DOHH2 (cell line): ENCODE measurements around the gene RASGRP4.

Source experiments
- H3F3A ChIP-seq: fragments of 200-600 bp; sonication (generic), shearing (Covaris generic); 2 replicates; pipeline ENCODE4 v1.6.0; 2016; ENCODE audit warnings: antibody characterized with exemption, mild to moderate bottlenecking; ENCODE audit not compliant: control insufficient read depth, insufficient read depth
- H3K27ac ChIP-seq: fragments of 200-600 bp; sonication (generic); 2 replicates; pipeline ENCODE4 v1.5.1; 2014; ENCODE audit warnings: low read depth, mild to moderate bottlenecking, low read length, moderate library complexity
- H3K27me3 ChIP-seq: fragments of 200-600 bp; sonication (generic); 2 replicates; pipeline ENCODE4 v1.6.1; 2014; ENCODE audit warnings: mild to moderate bottlenecking, low read length, mixed read lengths; ENCODE audit not compliant: control insufficient read depth
- H3K36me3 ChIP-seq: fragments of 200-600 bp; sonication (generic); 2 replicates; pipeline ENCODE4 v1.6.1; 2014; ENCODE audit warnings: mild to moderate bottlenecking, low read length, moderate library complexity, mixed read lengths; ENCODE audit not compliant: control insufficient read depth
- H3K4me1 ChIP-seq: fragments of 200-600 bp; sonication (generic); 2 replicates; pipeline ENCODE4 v1.6.1; 2014; ENCODE audit warnings: mild to moderate bottlenecking, low read length, mixed read lengths; ENCODE audit not compliant: control insufficient read depth
- H3K4me2 ChIP-seq: fragments of 200-600 bp; sonication (generic); 2 replicates; pipeline ENCODE4 v1.6.0; 2014; ENCODE audit warnings: mild to moderate bottlenecking, low read length, moderate library complexity
- H3K4me3 ChIP-seq: fragments of 200-600 bp; sonication (generic); 2 replicates; pipeline ENCODE4 v1.5.1; 2014; ENCODE audit warnings: mild to moderate bottlenecking, low read length, mixed read lengths
- H3K79me2 ChIP-seq: fragments of 200-600 bp; sonication (generic); 2 replicates; pipeline ENCODE4 v1.6.1; 2014; ENCODE audit warnings: mild to moderate bottlenecking, low read length, mixed read lengths; ENCODE audit not compliant: control insufficient read depth
- H3K9me2 ChIP-seq: fragments of 200-600 bp; sonication (generic); replicated peaks from 2 replicates; pipeline ENCODE4 v1.6.1; 2014; ENCODE audit warnings: mild to moderate bottlenecking, low read length, mixed read lengths; ENCODE audit not compliant: control insufficient read depth
- H3K9me3 ChIP-seq: fragments of 200-600 bp; sonication (generic); 2 replicates; pipeline ENCODE4 v1.6.1; 2014; ENCODE audit warnings: antibody characterized with exemption, low read length, mixed read lengths; ENCODE audit not compliant: control insufficient read depth, insufficient read depth
- H4K20me1 ChIP-seq: fragments of 200-600 bp; sonication (generic); 2 replicates; pipeline ENCODE4 v1.6.0; 2014; ENCODE audit warnings: low read depth, mild to moderate bottlenecking, antibody characterized with exemption, low read length, moderate library complexity; ENCODE audit not compliant: control insufficient read depth, insufficient read depth
- EZH2phosphoT487 ChIP-seq: fragments of 200-600 bp; sonication (generic); IDR thresholded peaks from 2 replicates; pipeline ENCODE4 v1.6.1; 2017; ENCODE audit warnings: borderline replicate concordance, mild to moderate bottlenecking, antibody characterized with exemption, low read length, moderate library complexity, mixed read lengths
- TF ChIP-seq, protein P1 (sequence below): fragments of 200-600 bp; sonication (generic); IDR thresholded peaks from one replicate; pipeline ENCODE4 v1.5.1; 2014; ENCODE audit warnings: antibody characterized with exemption, mild to moderate bottlenecking, low read depth, low read length; ENCODE audit not compliant: poor library complexity, severe bottlenecking

Gene RASGRP4

GRCh38 chr19:38452430-38453366 lies 26.7 kb upstream of the RASGRP4 start:
- Histone ChIP-seq H3K4me1 (no peaks in the 10 kb centered on the region), H3K4me3 (no peak overlapping the region), H3K27me3 (no peaks in the 10 kb centered on the region), H3K27ac (no peak overlapping the region), H3K79me2 (no peaks in the 10 kb centered on the region), H3K36me3 (no peaks in the 10 kb centered on the region), H3K9me2 (no peaks in the 10 kb centered on the region), H3K9me3 (no peaks in the 10 kb centered on the region; the same call in 1 of the 2 replicates), H3F3A (no peaks in the 10 kb centered on the region), H3K4me2 (no peak overlapping the region), H4K20me1 (no peaks in the 10 kb centered on the region)
- TF ChIP-seq, protein P1, sequence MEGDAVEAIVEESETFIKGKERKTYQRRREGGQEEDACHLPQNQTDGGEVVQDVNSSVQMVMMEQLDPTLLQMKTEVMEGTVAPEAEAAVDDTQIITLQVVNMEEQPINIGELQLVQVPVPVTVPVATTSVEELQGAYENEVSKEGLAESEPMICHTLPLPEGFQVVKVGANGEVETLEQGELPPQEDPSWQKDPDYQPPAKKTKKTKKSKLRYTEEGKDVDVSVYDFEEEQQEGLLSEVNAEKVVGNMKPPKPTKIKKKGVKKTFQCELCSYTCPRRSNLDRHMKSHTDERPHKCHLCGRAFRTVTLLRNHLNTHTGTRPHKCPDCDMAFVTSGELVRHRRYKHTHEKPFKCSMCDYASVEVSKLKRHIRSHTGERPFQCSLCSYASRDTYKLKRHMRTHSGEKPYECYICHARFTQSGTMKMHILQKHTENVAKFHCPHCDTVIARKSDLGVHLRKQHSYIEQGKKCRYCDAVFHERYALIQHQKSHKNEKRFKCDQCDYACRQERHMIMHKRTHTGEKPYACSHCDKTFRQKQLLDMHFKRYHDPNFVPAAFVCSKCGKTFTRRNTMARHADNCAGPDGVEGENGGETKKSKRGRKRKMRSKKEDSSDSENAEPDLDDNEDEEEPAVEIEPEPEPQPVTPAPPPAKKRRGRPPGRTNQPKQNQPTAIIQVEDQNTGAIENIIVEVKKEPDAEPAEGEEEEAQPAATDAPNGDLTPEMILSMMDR, result no peak
- TF ChIP-seq EZH2phosphoT487, result no peak

DNA sequence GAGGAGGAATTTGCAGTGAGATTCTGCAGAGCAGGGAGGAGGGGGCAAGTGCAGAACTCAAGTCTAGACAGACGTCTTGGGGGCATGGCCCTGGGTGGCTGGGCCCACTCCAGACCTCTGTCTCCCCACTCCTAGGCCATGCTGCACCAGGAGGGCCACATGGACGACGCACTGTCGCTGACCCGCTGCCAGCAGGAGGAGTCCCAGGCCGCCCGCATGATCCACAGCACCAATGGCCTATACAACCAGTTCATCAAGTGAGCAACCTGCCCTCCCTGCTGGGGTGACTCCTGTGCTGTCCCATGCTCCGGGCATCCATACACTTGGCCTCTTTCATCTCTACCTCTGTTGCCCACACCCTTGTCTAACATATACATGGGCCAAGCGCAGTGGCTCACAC lies 25.6 kb upstream of the RASGRP4 start:
- Histone ChIP-seq H3K4me3 (no peak overlapping the region), H3K27me3 (no peaks in the 10 kb centered on the region), H4K20me1 (no peaks in the 10 kb centered on the region), H3K9me2 (no peaks in the 10 kb centered on the region), H3K27ac (no peak overlapping the region), H3K36me3 (no peaks in the 10 kb centered on the region), H3K4me2 (no peak overlapping the region), H3K79me2 (no peaks in the 10 kb centered on the region), H3F3A (no peaks in the 10 kb centered on the region), H3K9me3 (no peaks in the 10 kb centered on the region; the same call in 1 of the 2 replicates), H3K4me1 (no peaks in the 10 kb centered on the region)
- no peak for TF ChIP-seq EZH2phosphoT487
- TF ChIP-seq, protein P1, result no peak

- TF ChIP-seq, protein P1, result no peak
- TF ChIP-seq EZH2phosphoT487, result no peak
- Histone ChIP-seq H3K4me1 (no peaks in the 10 kb centered on the region), H3K36me3 (no peaks in the 10 kb centered on the region), H3K9me3 (no peaks in the 10 kb centered on the region; the same call in 1 of the 2 replicates), H3K27me3 (no peaks in the 10 kb centered on the region), H3F3A (no peaks in the 10 kb centered on the region), H3K27ac (no peak overlapping the region), H3K4me2 (no peak overlapping the region), H3K79me2 (no peaks in the 10 kb centered on the region), H3K9me2 (no peaks in the 10 kb centered on the region), H3K4me3 (no peak overlapping the region), H4K20me1 (no peaks in the 10 kb centered on the region)
Measured at GRCh38 chr19:38451036-38451435, 25.0 kb upstream of the RASGRP4 start.
